GM06990 (cell line): ENCODE results near the gene KCNS3.

Source experiments
- DNase-seq: peaks from one replicate; pipeline ENCODE4 v3.0.0-alpha.2; 2011; ENCODE audit not compliant: insufficient read length; ENCODE audit errors: extremely low read depth
- H3K27me3 ChIP-seq: replicated peaks from 2 replicates; pipeline ENCODE4 v1.6.0; 2011; ENCODE audit warnings: low read length; ENCODE audit not compliant: control insufficient read depth, insufficient read depth
- H3K36me3 ChIP-seq: 2 replicates; pipeline ENCODE4 v1.5.1; 2011; ENCODE audit warnings: low read length; ENCODE audit not compliant: control insufficient read depth, insufficient read depth
- H3K4me3 ChIP-seq: replicated peaks from 2 replicates; pipeline ENCODE4 v1.5.1; 2011; ENCODE audit warnings: low read depth, mild to moderate bottlenecking, control low read depth, low read length
- TF ChIP-seq, protein P1 (sequence below): IDR thresholded peaks from 2 replicates; pipeline ENCODE4 v1.5.1; 2011; ENCODE audit warnings: low read length, control low read depth, mild to moderate bottlenecking, inconsistent platforms; ENCODE audit not compliant: insufficient read depth, poor library complexity, severe bottlenecking

The KCNS3 gene

GRCh38 chr2:17877811-17878280 is 621 bp upstream of the KCNS3 start:
- Histone ChIP-seq H3K4me3 (peak overlapping the region; percentile 42), H3K36me3 (no peaks in the 10 kb centered on the region), H3K27me3 (peaks cover 2% of the 10 kb centered on the region)
- TF ChIP-seq, protein P1, sequence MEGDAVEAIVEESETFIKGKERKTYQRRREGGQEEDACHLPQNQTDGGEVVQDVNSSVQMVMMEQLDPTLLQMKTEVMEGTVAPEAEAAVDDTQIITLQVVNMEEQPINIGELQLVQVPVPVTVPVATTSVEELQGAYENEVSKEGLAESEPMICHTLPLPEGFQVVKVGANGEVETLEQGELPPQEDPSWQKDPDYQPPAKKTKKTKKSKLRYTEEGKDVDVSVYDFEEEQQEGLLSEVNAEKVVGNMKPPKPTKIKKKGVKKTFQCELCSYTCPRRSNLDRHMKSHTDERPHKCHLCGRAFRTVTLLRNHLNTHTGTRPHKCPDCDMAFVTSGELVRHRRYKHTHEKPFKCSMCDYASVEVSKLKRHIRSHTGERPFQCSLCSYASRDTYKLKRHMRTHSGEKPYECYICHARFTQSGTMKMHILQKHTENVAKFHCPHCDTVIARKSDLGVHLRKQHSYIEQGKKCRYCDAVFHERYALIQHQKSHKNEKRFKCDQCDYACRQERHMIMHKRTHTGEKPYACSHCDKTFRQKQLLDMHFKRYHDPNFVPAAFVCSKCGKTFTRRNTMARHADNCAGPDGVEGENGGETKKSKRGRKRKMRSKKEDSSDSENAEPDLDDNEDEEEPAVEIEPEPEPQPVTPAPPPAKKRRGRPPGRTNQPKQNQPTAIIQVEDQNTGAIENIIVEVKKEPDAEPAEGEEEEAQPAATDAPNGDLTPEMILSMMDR = no peak
- DNase-seq = peak; percentile 9

GRCh38 chr2:17879137-17879912 is 858 bp downstream of the KCNS3 start:
- Histone ChIP-seq H3K4me3 (no peak overlapping the region), H3K36me3 (no peaks in the 10 kb centered on the region), H3K27me3 (no peaks in the 10 kb centered on the region; the same call in none of the 2 replicates)
- TF ChIP-seq, protein P1 = no peak
- peak; percentile 20 for DNase-seq

DNA sequence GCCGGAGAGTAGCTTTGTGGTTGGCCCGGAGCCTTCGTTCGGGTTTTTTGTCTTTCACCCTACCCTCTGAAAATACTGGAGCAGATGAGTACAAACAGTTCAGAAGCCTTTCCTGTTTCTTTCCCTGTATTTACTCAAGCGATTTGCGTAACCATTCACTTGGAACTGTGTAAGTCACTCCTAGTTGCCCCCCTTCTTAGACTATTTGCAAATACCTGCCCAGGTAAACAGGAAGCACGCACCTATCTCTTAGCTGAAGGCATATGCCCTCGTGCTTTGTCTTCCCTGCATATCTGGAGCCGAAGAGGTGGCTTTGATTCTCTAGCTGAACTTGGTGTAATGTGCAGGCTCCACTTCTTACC is 1.4 kb downstream of the KCNS3 start:
- no peak for DNase-seq
- H3K36me3 ChIP-seq = no peaks in the 10 kb centered on the region
- H3K27me3 ChIP-seq = no peaks in the 10 kb centered on the region; the same call in none of the 2 replicates
- no peak overlapping the region for H3K4me3 ChIP-seq
- TF ChIP-seq, protein P1 = no peak

GRCh38 chr2:17892770-17893534 is 14.5 kb downstream of the KCNS3 start:
- no peaks in the 10 kb centered on the region for H3K36me3 ChIP-seq
- no peaks in the 10 kb centered on the region for H3K27me3 ChIP-seq
- DNase-seq = no peak
- TF ChIP-seq, protein P1 = no peak
- no peak overlapping the region for H3K4me3 ChIP-seq

- TF ChIP-seq, protein P1 = no peak
- Histone ChIP-seq H3K4me3 (no peak overlapping the region), H3K36me3 (no peaks in the 10 kb centered on the region), H3K27me3 (no peaks in the 10 kb centered on the region)
- no peak for DNase-seq
Measured at GRCh38 chr2:17894005-17894404, 15.5 kb downstream of the KCNS3 start.
